SK-N-SH (cell line): Measurements from ENCODE around the gene DUSP3. TPM values are rescaled to one million over a fixed set of nuclear protein-coding genes. Genes with fewer than 3 reads are reported as not detected.

Experiments
- CTCF ChIA-PET: fragments of 300-600, 350-600 bp; formaldehyde crosslinking; extraction: SDS; loops from one replicate; lab custom pipeline; 2021; lab: Yijun Ruan, JAX
- POLR2A ChIA-PET: fragments of 350-600 bp; sonication (Branson Sonifier 250); formaldehyde crosslinking; extraction: SDS; loops from one replicate; lab custom pipeline; 2020; ENCODE audit warnings: antibody characterized with exemption, inconsistent platforms; lab: Yijun Ruan, JAX
- DNase-seq: peaks from one replicate; pipeline ENCODE4 v3.0.0; 2012
- H2AFZ ChIP-seq: fragments of 200-600 bp; sonication (generic); 2 replicates; pipeline ENCODE4 v1.8.1; 2016; ENCODE audit warnings: antibody characterized with exemption, mild to moderate bottlenecking, low read depth
- H3F3A ChIP-seq: fragments of 200-600 bp; sonication (generic); replicated peaks from 2 replicates; pipeline ENCODE3; 2016; ENCODE audit warnings: antibody characterized with exemption, mild to moderate bottlenecking; ENCODE audit not compliant: insufficient read depth
- H3K27ac ChIP-seq, 2 experiments: fragments of 200-500 bp in 1 of 2; fragments of 200-600 bp in 1 of 2; sonication (Bioruptor generic) in 1 of 2; sonication (generic), shearing (Covaris generic) in 1 of 2; 2 replicates each; pipeline versions ENCODE4 v1.5.1 to v1.6.1; 2014 to 2016; ENCODE audit warnings: low read depth in 2 of 2, inconsistent platforms in 1 of 2, low read length in 1 of 2, mild to moderate bottlenecking in 1 of 2, mixed read lengths in 1 of 2
- H3K27me3 ChIP-seq: fragments of 200-600 bp; sonication (generic), shearing (Covaris generic); 2 replicates; pipeline ENCODE4 v1.6.1; 2016; ENCODE audit warnings: mixed run types; ENCODE audit not compliant: insufficient read depth
- H3K36me3 ChIP-seq, 2 experiments: fragments of 200-500 bp in 1 of 2; fragments of 200-600 bp in 1 of 2; sonication (Bioruptor generic) in 1 of 2; sonication (generic) in 1 of 2; replicated peaks in 1 of 2; 2 replicates each; pipeline versions ENCODE3 to v1.5.1; 2014 to 2016; ENCODE audit warnings: low read length in 1 of 2, mild to moderate bottlenecking in 1 of 2; ENCODE audit not compliant: insufficient read depth in 2 of 2, control insufficient read depth in 1 of 2
- H3K4me1 ChIP-seq, 2 experiments: fragments of 200-500 bp in 1 of 2; fragments of 200-600 bp in 1 of 2; sonication (Bioruptor generic) in 1 of 2; sonication (generic), shearing (Covaris generic) in 1 of 2; 2 replicates each; pipeline versions ENCODE4 v1.5.1 to v1.6.1; 2014 to 2016; ENCODE audit warnings: low read depth in 1 of 2, low read length in 1 of 2, mixed run types in 1 of 2; ENCODE audit not compliant: insufficient read depth in 2 of 2, control insufficient read depth in 1 of 2
- H3K4me2 ChIP-seq: fragments of 200-600 bp; sonication (generic), shearing (Covaris generic); 2 replicates; pipeline ENCODE4 v1.6.1; 2017; ENCODE audit warnings: mixed run types
- H3K4me3 ChIP-seq, 2 experiments: fragments of 200-500 bp in 1 of 2; fragments of 200-600 bp in 1 of 2; sonication (Bioruptor generic) in 1 of 2; sonication (generic), shearing (Covaris generic) in 1 of 2; 2 replicates each; pipeline versions ENCODE4 v1.5.1 to v1.8.1; 2014 to 2016; ENCODE audit warnings: low read depth in 2 of 2, inconsistent platforms in 1 of 2, low read length in 1 of 2, mild to moderate bottlenecking in 1 of 2, mixed read lengths in 1 of 2, moderate library complexity in 1 of 2
- H3K79me2 ChIP-seq: fragments of 200-600 bp; sonication (generic); 2 replicates; pipeline ENCODE4 v1.8.1; 2017; ENCODE audit warnings: mild to moderate bottlenecking; ENCODE audit not compliant: insufficient read depth
- H3K9ac ChIP-seq: fragments of 200-600 bp; sonication (generic); 2 replicates; pipeline ENCODE4 v1.6.1; 2017; ENCODE audit warnings: mixed run types
- H3K9me2 ChIP-seq: fragments of 200-600 bp; sonication (generic); 2 replicates; pipeline ENCODE4 v1.6.1; 2017; ENCODE audit warnings: mixed run types
- H3K9me3 ChIP-seq: fragments of 200-600 bp; sonication (generic); 2 replicates; pipeline ENCODE4 v1.6.1; 2017; ENCODE audit warnings: mixed run types, mild to moderate bottlenecking, moderate library complexity
- H4K20me1 ChIP-seq: fragments of 200-600 bp; sonication (generic); 2 replicates; pipeline ENCODE4 v1.6.1; 2017; ENCODE audit warnings: mild to moderate bottlenecking, mixed run types; ENCODE audit not compliant: insufficient read depth
- CHD2 ChIP-seq: fragments of 150-350 bp; IDR thresholded peaks from 2 replicates; pipeline ENCODE4 v1.6.1; 2018; ENCODE audit warnings: low read length; ENCODE audit not compliant: partially characterized antibody
- CTCF ChIP-seq: fragments of 200-600 bp; sonication (generic); IDR thresholded peaks from 2 replicates; pipeline ENCODE4 v1.6.1; 2017; ENCODE audit warnings: antibody characterized with exemption, mild to moderate bottlenecking, moderate library complexity
- ELF1 ChIP-seq: IDR thresholded peaks from 2 replicates; pipeline ENCODE4 v1.4.0; 2012
- EP300 ChIP-seq, 2 experiments: IDR thresholded peaks; 2 replicates each; pipeline versions ENCODE4 v1.4.0 to v1.6.1; 2012; ENCODE audit warnings: borderline replicate concordance in 1 of 2, low read depth in 1 of 2, low read length in 1 of 2
- EZH2phosphoT487 ChIP-seq: fragments of 200-600 bp; sonication (generic); IDR thresholded peaks from 2 replicates; pipeline ENCODE4 v1.6.1; 2017; ENCODE audit warnings: low read depth, mixed run types, mild to moderate bottlenecking, antibody characterized with exemption, moderate library complexity, borderline replicate concordance
- FOSL2 ChIP-seq: IDR thresholded peaks from 2 replicates; pipeline ENCODE4 v1.4.0; 2012; ENCODE audit warnings: low read depth, mild to moderate bottlenecking, moderate library complexity, borderline replicate concordance
- FOXM1 ChIP-seq: IDR thresholded peaks from 2 replicates; pipeline ENCODE4 v1.4.0; 2012; ENCODE audit warnings: low read depth, mild to moderate bottlenecking
- GABPA ChIP-seq: IDR thresholded peaks from 2 replicates; pipeline ENCODE4 v1.4.0; 2012; ENCODE audit warnings: low read depth, mild to moderate bottlenecking
- IRF3 ChIP-seq: fragments of 150-350 bp; IDR thresholded peaks from 2 replicates; pipeline ENCODE4 v1.6.1; 2016; ENCODE audit warnings: mild to moderate bottlenecking, low read depth, low read length
- JUND ChIP-seq: IDR thresholded peaks from 2 replicates; pipeline ENCODE4 v1.4.0; 2012
- MAX ChIP-seq: IDR thresholded peaks from 2 replicates; pipeline ENCODE4 v1.4.0; 2012; ENCODE audit warnings: low read depth
- MEF2A ChIP-seq: IDR thresholded peaks from 2 replicates; pipeline ENCODE4 v1.4.0; 2012; ENCODE audit warnings: low read depth, borderline replicate concordance
- NFIC ChIP-seq: IDR thresholded peaks from 2 replicates; pipeline ENCODE4 v1.4.0; 2012; ENCODE audit warnings: borderline replicate concordance
- NRF1 ChIP-seq: IDR thresholded peaks from 2 replicates; pipeline ENCODE4 v1.6.1; 2012; ENCODE audit warnings: low read depth, mild to moderate bottlenecking, low read length
- PBX3 ChIP-seq: IDR thresholded peaks from 2 replicates; pipeline ENCODE4; 2012
- POLR2AphosphoS5 ChIP-seq: IDR thresholded peaks from 2 replicates; pipeline ENCODE4 v1.6.1; 2012; ENCODE audit warnings: low read depth, low read length
- RAD21 ChIP-seq: IDR thresholded peaks from 2 replicates; pipeline ENCODE4 v1.6.1; 2012; ENCODE audit warnings: mild to moderate bottlenecking, low read length
- RCOR1 ChIP-seq: fragments of 150-350 bp; IDR thresholded peaks from 2 replicates; pipeline ENCODE4 v1.6.1; 2017; ENCODE audit warnings: antibody characterized with exemption, low read length
- RFX5 ChIP-seq: IDR thresholded peaks from 2 replicates; pipeline ENCODE4 v1.6.1; 2012; ENCODE audit warnings: mild to moderate bottlenecking, improper control_type of control experiment, low read length
- RXRA ChIP-seq: IDR thresholded peaks from 2 replicates; pipeline ENCODE4 v1.4.0; 2012; ENCODE audit warnings: low read depth, mild to moderate bottlenecking, borderline replicate concordance
- SMC3 ChIP-seq: IDR thresholded peaks from 2 replicates; pipeline ENCODE4 v1.6.1; 2012; ENCODE audit warnings: low read depth, low read length, improper control_type of control experiment
- TAF1 ChIP-seq: IDR thresholded peaks from 2 replicates; pipeline ENCODE4 v1.6.1; 2012; ENCODE audit warnings: low read depth, mild to moderate bottlenecking, low read length, moderate library complexity, borderline replicate concordance
- TEAD4 ChIP-seq: IDR thresholded peaks from 2 replicates; pipeline ENCODE4 v1.4.0; 2012; ENCODE audit warnings: mild to moderate bottlenecking, borderline replicate concordance; ENCODE audit not compliant: insufficient read depth
- USF1 ChIP-seq: IDR thresholded peaks from 2 replicates; pipeline ENCODE4 v1.4.0; 2012; ENCODE audit warnings: low read depth, borderline replicate concordance
- USF2 ChIP-seq: fragments of 150-350 bp; IDR thresholded peaks from 2 replicates; pipeline ENCODE4 v1.6.1; 2017; ENCODE audit warnings: antibody characterized with exemption, low read length, low read depth, borderline replicate concordance
- YY1 ChIP-seq: IDR thresholded peaks from 2 replicates; pipeline ENCODE4 v1.4.0; 2012; ENCODE audit warnings: low read depth, mild to moderate bottlenecking
- ZBTB33 ChIP-seq: IDR thresholded peaks from 2 replicates; pipeline ENCODE4 v1.4.0; 2012; ENCODE audit warnings: low read depth, borderline replicate concordance
- WGBS: methylation state at CpG from one replicate; pipeline ENCODE4 v1.1.6; 2017; ENCODE audit warnings: low lambda C conversion rate; 5-methylcytosine and 5-hydroxymethylcytosine counted together
- polyA plus RNA-seq, 3 experiments: library from polyadenylated mRNA; depleted of rRNA; stranded (reverse); fragments of >200 nt; gene quantifications; 2 replicates each; pipeline ENCODE4 v1.2.3, GENCODE V29; 2012

The DUSP3 gene
- polyA plus RNA-seq, 1 of the 3 experiments (the other 2 are of a cell fraction) = 31.5 TPM

- H3K9me3 ChIP-seq = no peaks in the 10 kb centered on the region
- no peaks in the 10 kb centered on the region for H3K79me2 ChIP-seq
- no peaks in the 10 kb centered on the region for H4K20me1 ChIP-seq
- peak overlapping the region in 1 of 2 experiments; percentile 47; a peak in 2 of 4 replicates for H3K27ac ChIP-seq
- H3K9me2 ChIP-seq = no peaks in the 10 kb centered on the region
- no peak overlapping the region for H3K4me3 ChIP-seq
- POLR2A ChIA-PET = no interaction called here
- no peaks in the 10 kb centered on the region for H3K36me3 ChIP-seq
- H3K9ac ChIP-seq = no peak overlapping the region; the same call in 1 of the 2 replicates
- peaks cover 0 to 15% of the 10 kb centered on the region in 2 experiments; a peak in 2 of 4 replicates for H3K4me1 ChIP-seq
- no peaks in the 10 kb centered on the region for H3K27me3 ChIP-seq
- DNase-seq = no peak
- CTCF ChIA-PET = interaction anchor here (1.2 to 2.7 kb wide), 4 partner anchors 9 to 59 kb away, joined by 3 to 9 read pairs (median 4); no protein-coding TSS in a partner anchor
- 0 out of 2 replicates have a peak overlapping the region, but pooled peaks have one; percentile 7 for H3K4me2 ChIP-seq
- WGBS = 92% methylated on average over 2 of the region's 2 CpGs
- H3F3A ChIP-seq = peaks cover 10% of the 10 kb centered on the region
- H2AFZ ChIP-seq = peak overlapping the region; percentile 44; the same call in 1 of the 2 replicates
- TF ChIP-seq RXRA = peak; percentile 58; the same call in 1 of the 2 replicates
- no peak for TF ChIP-seq YY1
- TF ChIP-seq SMC3 = no peak
- TF ChIP-seq MAX = 0 out of 2 replicates have a peak, but pooled peaks have one; percentile 17
- TF ChIP-seq TEAD4 = peak; percentile 41; the same call in 1 of the 2 replicates
- no peak for TF ChIP-seq USF1
- peak; percentile 70; the same call in 1 of the 2 replicates for TF ChIP-seq FOSL2
- TF ChIP-seq TAF1 = no peak
- no peak for TF ChIP-seq USF2
- TF ChIP-seq NRF1 = no peak
- no peak for TF ChIP-seq ELF1
- no peak for TF ChIP-seq CTCF
- no peak for TF ChIP-seq GABPA
- peak in 1 of 2 experiments; percentile 56; a peak in 2 of 4 replicates for TF ChIP-seq EP300 (IDR thresholded peaks at IDR 0.05; ENCODE audit: borderline replicate concordance in 1 of 2, low read depth in 1 of 2, low read length in 1 of 2)
- no peak; the same call in 1 of the 2 replicates for TF ChIP-seq PBX3
- no peak for TF ChIP-seq POLR2AphosphoS5
- TF ChIP-seq IRF3 = no peak
- no peak for TF ChIP-seq FOXM1
- TF ChIP-seq CHD2 = no peak
- TF ChIP-seq RCOR1 = no peak
- no peak for TF ChIP-seq NFIC
- no peak for TF ChIP-seq RFX5
- TF ChIP-seq MEF2A = no peak
- no peak for TF ChIP-seq ZBTB33
- no peak for TF ChIP-seq RAD21
- peak; percentile 64 for TF ChIP-seq JUND
- TF ChIP-seq EZH2phosphoT487 = no peak
These were observed 45.8 kb downstream of the DUSP3 start for GRCh38 chr17:43732958-43733357.
